Retina (tissue), 1 donor: ENCODE results near the gene PRSS3.
"Not testable (repeated sequence)": the region's sequence is repeated elsewhere in the genome, so short reads cannot be mapped to it uniquely, and the experiment has no call there.

Experiments
- DNase-seq: peaks from one replicate; pipeline ENCODE4 v3.0.0-alpha.2; 2016

PRSS3 gene

GRCh38 chr9:33795281-33795680 is at the start of gene PRSS3:
Gene PRSS3 (plus strand): TSS chr9:33795561. CDS start chr9:33795574, 13 bp downstream.
- DNase-seq, result no peak

GRCh38 chr9:33748633-33749304 is 46.6 kb upstream of the PRSS3 start:
- DNase-seq, result no peak

GRCh38 chr9:33749305-33749654 is 46.1 kb upstream of the PRSS3 start:
- DNase-seq, result not testable (repeated sequence)

GRCh38 chr9:33750307-33750838 is 45.0 kb upstream of the PRSS3 start:
- peak; percentile 51 for DNase-seq

GRCh38 chr9:33750839-33751339 is 44.5 kb upstream of the PRSS3 start:
- peak; percentile 61 for DNase-seq

- DNase-seq, result no peak
Measured at GRCh38 chr9:33751536-33752129, 43.7 kb upstream of the PRSS3 start.

GRCh38 chr9:33752130-33752637 is 43.2 kb upstream of the PRSS3 start:
- DNase-seq, result peak; percentile 3

- not testable (repeated sequence) for DNase-seq
Measured at GRCh38 chr9:33752789-33753188, 42.6 kb upstream of the PRSS3 start.

- not testable (repeated sequence) for DNase-seq
Measured at GRCh38 chr9:33759648-33760047, 35.7 kb upstream of the PRSS3 start.

GRCh38 chr9:33762343-33762742 is 33.0 kb upstream of the PRSS3 start:
- DNase-seq, result no peak

GRCh38 chr9:33763709-33764108 is 31.7 kb upstream of the PRSS3 start:
- DNase-seq, result not testable (repeated sequence)

GRCh38 chr9:33765411-33765810 is 29.9 kb upstream of the PRSS3 start:
- no peak for DNase-seq

- DNase-seq, result not testable (repeated sequence)
Measured at GRCh38 chr9:33770156-33770880, 25.0 kb upstream of the PRSS3 start.

GRCh38 chr9:33773135-33773534 is 22.2 kb upstream of the PRSS3 start:
- not testable (repeated sequence) for DNase-seq

- not testable (repeated sequence) for DNase-seq
Measured at GRCh38 chr9:33774074-33774659, 21.2 kb upstream of the PRSS3 start.

- no peak for DNase-seq
Measured at GRCh38 chr9:33776578-33776977, 18.8 kb upstream of the PRSS3 start.

- peak; percentile 64 for DNase-seq
Measured at GRCh38 chr9:33778700-33779351, 16.5 kb upstream of the PRSS3 start.

- no peak for DNase-seq
Measured at GRCh38 chr9:33780276-33780675, 15.1 kb upstream of the PRSS3 start.

GRCh38 chr9:33781736-33782135 is 13.6 kb upstream of the PRSS3 start:
- DNase-seq, result no peak

- DNase-seq, result no peak
Measured at GRCh38 chr9:33782395-33783152, 12.8 kb upstream of the PRSS3 start.

- no peak for DNase-seq
Measured at GRCh38 chr9:33785914-33786313, 9.4 kb upstream of the PRSS3 start.

- DNase-seq, result no peak
Measured at GRCh38 chr9:33786681-33787080, 8.7 kb upstream of the PRSS3 start.
